RCC 7860 (cell line): Measurements from ENCODE around the gene NEU2.
"Not testable (repeated sequence)": the region's sequence is repeated elsewhere in the genome, so short reads cannot be mapped to it uniquely, and the experiment has no call there.

ENCODE experiments used
- DNase-seq: peaks from one replicate; pipeline ENCODE4 v3.0.0-alpha.2; 2015; ENCODE audit warnings: low spot score
- FAIRE-seq: peaks from 2 replicates; lab custom pipeline; 2012; peaks lifted over from hg19 to GRCh38; lab: Jason Lieb, UNC

The NEU2 gene

GRCh38 chr2:233053928-233054784 lies 21.7 kb downstream of the NEU2 start:
- DNase-seq (peak; percentile 45), FAIRE-seq (no peak)

- FAIRE-seq (no peak), DNase-seq (no peak)
These were observed 22.9 kb downstream of the NEU2 start for GRCh38 chr2:233055362-233055761.

GRCh38 chr2:233056961-233057605 lies 24.6 kb downstream of the NEU2 start:
- DNase-seq (no peak), FAIRE-seq (no peak)

GRCh38 chr2:233058717-233059546 lies 26.5 kb downstream of the NEU2 start:
- DNase-seq (no peak), FAIRE-seq (no peak)

- FAIRE-seq, result no peak
- no peak for DNase-seq
These were observed 27.0 kb downstream of the NEU2 start for GRCh38 chr2:233059547-233059796.

GRCh38 chr2:233059797-233060500 lies 27.5 kb downstream of the NEU2 start, which contains the start of gene INPP5D:
TSS of gene INPP5D (plus strand) at chr2:233060342. CDS start at chr2:233060479, 137 bp downstream.
- no peak for FAIRE-seq

GRCh38 chr2:233060501-233060979 lies 28.1 kb downstream of the NEU2 start:
- no peak for FAIRE-seq
- DNase-seq, result no peak

More at GRCh38 chr2:233059797-233060500, 27.5 kb downstream of the NEU2 start, which contains the start of gene INPP5D:
- DNase-seq, result no peak

- FAIRE-seq, result no peak
- DNase-seq, result no peak
These were observed 28.6 kb downstream of the NEU2 start for GRCh38 chr2:233060980-233061590.

GRCh38 chr2:233061591-233062450 lies 29.3 kb downstream of the NEU2 start:
- DNase-seq (no peak), FAIRE-seq (no peak)

- DNase-seq (no peak), FAIRE-seq (no peak)
These were observed 30.0 kb downstream of the NEU2 start for GRCh38 chr2:233062451-233062850.

- FAIRE-seq (no peak), DNase-seq (no peak)
These were observed 30.4 kb downstream of the NEU2 start for GRCh38 chr2:233062946-233063268.

GRCh38 chr2:233063269-233063975 lies 30.9 kb downstream of the NEU2 start:
- no peak for FAIRE-seq
- no peak for DNase-seq

GRCh38 chr2:233063976-233064411 lies 31.5 kb downstream of the NEU2 start:
- DNase-seq (no peak), FAIRE-seq (no peak)

- FAIRE-seq (no peak), DNase-seq (no peak)
These were observed 32.2 kb downstream of the NEU2 start for GRCh38 chr2:233064530-233065199.

GRCh38 chr2:233065200-233065589 lies 32.7 kb downstream of the NEU2 start:
- not testable (repeated sequence) for DNase-seq, FAIRE-seq

- DNase-seq (no peak), FAIRE-seq (no peak)
These were observed 33.5 kb downstream of the NEU2 start for GRCh38 chr2:233065954-233066470.

GRCh38 chr2:233068762-233069418 lies 36.4 kb downstream of the NEU2 start:
- FAIRE-seq (no peak), DNase-seq (no peak)
